ENCODE data around the gene HLA-G.

HLA-G gene

DNA sequence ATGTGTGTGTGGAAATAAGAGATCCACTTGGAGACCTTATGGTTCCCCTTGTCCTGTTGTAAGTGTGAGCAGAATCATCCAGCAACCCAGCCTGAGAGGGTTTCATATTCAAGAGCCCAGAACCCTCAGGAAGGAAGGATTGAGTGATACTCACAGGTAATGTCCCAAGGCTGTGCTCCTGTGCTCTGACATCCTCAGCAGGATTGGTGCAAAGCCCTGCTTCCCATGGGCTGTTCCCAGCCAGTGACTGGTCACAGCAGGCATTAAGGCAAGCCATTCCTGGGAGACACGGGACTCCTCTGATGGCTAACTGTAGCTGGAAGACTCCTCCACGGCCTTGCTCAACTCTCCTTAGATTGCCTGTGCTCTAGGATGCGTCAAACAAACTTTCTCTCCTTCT lies 33.8 kb upstream of the HLA-G start:
- H3K4me2 ChIP-seq (ENCODE audit: low read length), result no peak overlapping the region
- no peaks in the 10 kb centered on the region for H4K20me1 ChIP-seq (ENCODE audit: insufficient read depth, low read length)
- no peaks in the 10 kb centered on the region for H3K9me3 ChIP-seq (ENCODE audit: insufficient read depth, low read length)
- no peaks in the 10 kb centered on the region for H3K36me3 ChIP-seq (replicated peaks; ENCODE audit: low read depth, low read length)
- H3K9ac ChIP-seq (ENCODE audit: low read length), result no peak overlapping the region
- TF ChIP-seq, protein P1, sequence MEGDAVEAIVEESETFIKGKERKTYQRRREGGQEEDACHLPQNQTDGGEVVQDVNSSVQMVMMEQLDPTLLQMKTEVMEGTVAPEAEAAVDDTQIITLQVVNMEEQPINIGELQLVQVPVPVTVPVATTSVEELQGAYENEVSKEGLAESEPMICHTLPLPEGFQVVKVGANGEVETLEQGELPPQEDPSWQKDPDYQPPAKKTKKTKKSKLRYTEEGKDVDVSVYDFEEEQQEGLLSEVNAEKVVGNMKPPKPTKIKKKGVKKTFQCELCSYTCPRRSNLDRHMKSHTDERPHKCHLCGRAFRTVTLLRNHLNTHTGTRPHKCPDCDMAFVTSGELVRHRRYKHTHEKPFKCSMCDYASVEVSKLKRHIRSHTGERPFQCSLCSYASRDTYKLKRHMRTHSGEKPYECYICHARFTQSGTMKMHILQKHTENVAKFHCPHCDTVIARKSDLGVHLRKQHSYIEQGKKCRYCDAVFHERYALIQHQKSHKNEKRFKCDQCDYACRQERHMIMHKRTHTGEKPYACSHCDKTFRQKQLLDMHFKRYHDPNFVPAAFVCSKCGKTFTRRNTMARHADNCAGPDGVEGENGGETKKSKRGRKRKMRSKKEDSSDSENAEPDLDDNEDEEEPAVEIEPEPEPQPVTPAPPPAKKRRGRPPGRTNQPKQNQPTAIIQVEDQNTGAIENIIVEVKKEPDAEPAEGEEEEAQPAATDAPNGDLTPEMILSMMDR (IDR thresholded peaks at IDR 0.05; ENCODE audit: low read depth, low read length), result no peak
- TF ChIP-seq EZH2phosphoT487 (IDR thresholded peaks at IDR 0.05; ENCODE audit: low read depth), result no peak
- no peaks in the 10 kb centered on the region for H3K79me2 ChIP-seq (ENCODE audit: low read length)
- H3K27me3 ChIP-seq (ENCODE audit: low read depth, low read length), result no peaks in the 10 kb centered on the region
- no peak overlapping the region for H2AFZ ChIP-seq (ENCODE audit: low read depth, low read length)
- H3K4me3 ChIP-seq (ENCODE audit: low read length), result no peak overlapping the region
- no peaks in the 10 kb centered on the region for H3K4me1 ChIP-seq (ENCODE audit: low read length)
- H3K27ac ChIP-seq (ENCODE audit: low read length), result no peak overlapping the region

DNA sequence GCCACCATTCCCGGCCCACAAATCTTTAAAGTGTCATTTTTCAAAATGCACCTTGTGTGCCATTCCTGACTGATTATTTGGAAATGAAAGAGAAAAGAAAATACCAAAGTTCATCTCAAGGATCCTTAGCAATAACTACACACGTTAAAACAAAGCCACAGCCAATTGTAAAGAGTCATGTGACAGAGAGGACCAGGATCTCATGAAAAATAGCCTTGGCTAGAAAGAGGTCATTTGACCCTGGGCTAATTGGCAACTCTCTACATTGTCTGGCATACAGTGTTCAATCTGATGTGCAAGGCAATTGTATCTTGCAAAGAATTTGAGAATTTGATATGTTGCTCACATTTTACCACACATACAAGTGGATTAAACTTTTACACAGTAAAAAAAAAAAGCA lies 31.6 kb upstream of the HLA-G start:
- no peaks in the 10 kb centered on the region for H3K27me3 ChIP-seq (ENCODE audit: low read depth, low read length)
- H3K9me3 ChIP-seq (ENCODE audit: insufficient read depth, low read length), result no peaks in the 10 kb centered on the region
- no peak overlapping the region for H3K4me2 ChIP-seq (ENCODE audit: low read length)
- no peaks in the 10 kb centered on the region for H3K4me1 ChIP-seq (ENCODE audit: low read length)
- H2AFZ ChIP-seq (ENCODE audit: low read depth, low read length), result no peak overlapping the region
- H3K9ac ChIP-seq (ENCODE audit: low read length), result no peak overlapping the region
- TF ChIP-seq, protein P1 (IDR thresholded peaks at IDR 0.05; ENCODE audit: low read depth, low read length), result no peak
- no peak for TF ChIP-seq EZH2phosphoT487 (IDR thresholded peaks at IDR 0.05; ENCODE audit: low read depth)
- H3K36me3 ChIP-seq (replicated peaks; ENCODE audit: low read depth, low read length), result no peaks in the 10 kb centered on the region
- no peaks in the 10 kb centered on the region for H4K20me1 ChIP-seq (ENCODE audit: insufficient read depth, low read length)
- H3K4me3 ChIP-seq (ENCODE audit: low read length), result no peak overlapping the region
- no peak overlapping the region for H3K27ac ChIP-seq (ENCODE audit: low read length)
- H3K79me2 ChIP-seq (ENCODE audit: low read length), result no peaks in the 10 kb centered on the region

DNA sequence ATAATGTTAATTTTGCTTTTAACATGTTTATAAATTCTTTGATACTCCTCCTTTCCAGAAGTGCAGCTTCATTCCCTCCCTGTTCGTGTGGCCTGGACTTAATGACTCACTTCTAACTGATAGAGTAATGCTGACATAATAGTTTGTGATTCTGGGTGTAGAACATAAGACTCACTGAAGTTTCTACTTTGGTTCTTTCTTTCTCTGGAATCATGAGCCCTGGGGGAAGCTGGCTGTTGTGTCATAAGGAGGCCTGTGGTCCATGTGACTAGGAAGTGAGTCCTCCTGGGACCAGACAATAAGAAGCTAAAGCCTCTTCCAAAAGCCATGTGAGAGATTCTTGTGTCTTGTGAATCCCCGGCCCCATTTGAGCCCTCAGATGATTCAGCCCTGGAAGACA lies 30.5 kb upstream of the HLA-G start:
- TF ChIP-seq, protein P1 (IDR thresholded peaks at IDR 0.05; ENCODE audit: low read depth, low read length), result no peak
- no peak for TF ChIP-seq EZH2phosphoT487 (IDR thresholded peaks at IDR 0.05; ENCODE audit: low read depth)
- Histone ChIP-seq H3K4me1 (ENCODE audit: low read length) (no peaks in the 10 kb centered on the region), H3K9me3 (ENCODE audit: insufficient read depth, low read length) (no peaks in the 10 kb centered on the region), H3K9ac (ENCODE audit: low read length) (no peak overlapping the region), H3K4me3 (ENCODE audit: low read length) (no peak overlapping the region), H3K4me2 (ENCODE audit: low read length) (no peak overlapping the region), H2AFZ (ENCODE audit: low read depth, low read length) (no peak overlapping the region), H3K27ac (ENCODE audit: low read length) (no peak overlapping the region), H3K27me3 (ENCODE audit: low read depth, low read length) (no peaks in the 10 kb centered on the region), H3K79me2 (ENCODE audit: low read length) (no peaks in the 10 kb centered on the region), H3K36me3 (replicated peaks; ENCODE audit: low read depth, low read length) (no peaks in the 10 kb centered on the region), H4K20me1 (ENCODE audit: insufficient read depth, low read length) (no peaks in the 10 kb centered on the region)

DNA sequence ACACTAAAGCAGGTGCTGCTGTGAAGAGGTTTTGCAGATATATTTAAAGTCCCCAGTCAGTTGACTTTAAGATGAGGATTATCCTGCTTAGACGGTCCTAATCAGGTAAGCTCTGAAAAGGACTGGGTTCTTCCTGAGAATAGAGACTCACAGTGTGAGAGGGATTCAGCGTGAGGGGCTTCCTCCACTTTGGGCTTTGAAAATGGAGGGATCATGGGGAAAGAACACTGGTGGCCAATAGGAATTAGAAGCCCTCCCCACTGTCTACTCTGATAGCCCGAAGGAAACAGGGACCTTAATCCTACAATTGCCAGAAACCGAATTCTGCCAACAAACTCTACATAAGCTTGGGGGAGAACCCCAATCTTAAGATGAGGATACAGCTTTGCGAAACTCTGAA lies 29.7 kb upstream of the HLA-G start:
- Histone ChIP-seq H3K36me3 (replicated peaks; ENCODE audit: low read depth, low read length) (no peaks in the 10 kb centered on the region), H3K27me3 (ENCODE audit: low read depth, low read length) (no peaks in the 10 kb centered on the region), H3K9ac (ENCODE audit: low read length) (no peak overlapping the region), H3K27ac (ENCODE audit: low read length) (no peak overlapping the region), H3K4me1 (ENCODE audit: low read length) (no peaks in the 10 kb centered on the region), H4K20me1 (ENCODE audit: insufficient read depth, low read length) (no peaks in the 10 kb centered on the region), H3K9me3 (ENCODE audit: insufficient read depth, low read length) (no peaks in the 10 kb centered on the region), H3K4me2 (ENCODE audit: low read length) (no peak overlapping the region), H3K79me2 (ENCODE audit: low read length) (no peaks in the 10 kb centered on the region), H2AFZ (ENCODE audit: low read depth, low read length) (no peak overlapping the region), H3K4me3 (ENCODE audit: low read length) (no peak overlapping the region)
- no peak for TF ChIP-seq EZH2phosphoT487 (IDR thresholded peaks at IDR 0.05; ENCODE audit: low read depth)
- TF ChIP-seq, protein P1 (IDR thresholded peaks at IDR 0.05; ENCODE audit: low read depth, low read length), result no peak
